Liver (tissue), 9 donors: ENCODE results near the gene FOXB2. TPM values are rescaled to one million over a fixed set of nuclear protein-coding genes. Genes with fewer than 3 reads are reported as not detected.

Source experiments
- DNase-seq: peaks from one replicate; pipeline ENCODE4 v3.0.0-alpha.2; 2017; ENCODE audit warnings: low spot score
- H3K27ac ChIP-seq, 2 donors: one replicate each; pipeline ENCODE4 v1.7.0; 2013; ENCODE audit warnings: inconsistent platforms in 2 of 2, low read length in 2 of 2, control low read depth in 1 of 2, low read depth in 1 of 2, mild to moderate bottlenecking in 1 of 2
- H3K27me3 ChIP-seq, 4 donors: one replicate each; pipeline versions ENCODE4 v1.6.1 to v1.7.0; 2013; ENCODE audit warnings: low read length in 3 of 4, inconsistent platforms in 1 of 4, mild to moderate bottlenecking in 1 of 4, moderate library complexity in 1 of 4; ENCODE audit not compliant: control insufficient read depth in 4 of 4, insufficient read depth in 4 of 4
- H3K36me3 ChIP-seq, 4 donors: one replicate each; pipeline versions ENCODE4 v1.6.1 to v1.7.0; 2013; ENCODE audit warnings: low read length in 3 of 4, mild to moderate bottlenecking in 3 of 4, low read depth in 1 of 4, moderate library complexity in 1 of 4; ENCODE audit not compliant: control insufficient read depth in 4 of 4, insufficient read depth in 3 of 4
- H3K4me1 ChIP-seq, 4 donors: one replicate each; pipeline versions ENCODE4 v1.6.1 to v1.7.0; 2013; ENCODE audit warnings: low read length in 3 of 4, mild to moderate bottlenecking in 3 of 4, moderate library complexity in 1 of 4; ENCODE audit not compliant: control insufficient read depth in 4 of 4, insufficient read depth in 4 of 4
- H3K4me3 ChIP-seq, 3 donors: one replicate each; pipeline versions ENCODE4 v1.6.1 to v1.7.0; 2013; ENCODE audit warnings: low read length in 3 of 3, control low read depth in 1 of 3, low read depth in 1 of 3, mild to moderate bottlenecking in 1 of 3
- H3K9ac ChIP-seq, 2 donors: one replicate each; pipeline ENCODE4 v1.7.0; 2013; ENCODE audit warnings: low read length in 2 of 2, mild to moderate bottlenecking in 2 of 2, moderate library complexity in 2 of 2, control low read depth in 1 of 2, low read depth in 1 of 2
- H3K9me3 ChIP-seq, 4 donors: one replicate each; pipeline versions ENCODE4 v1.6.1 to v1.7.0; 2013; ENCODE audit warnings: low read length in 3 of 4; ENCODE audit not compliant: control insufficient read depth in 4 of 4
- ATF3 ChIP-seq: IDR thresholded peaks from 2 replicates; pipeline ENCODE4 v1.6.1; 2016; ENCODE audit warnings: antibody characterized with exemption
- CTCF ChIP-seq: fragments of 150-350 bp; IDR thresholded peaks from 2 replicates; pipeline ENCODE4 v1.5.1; 2017; ENCODE audit warnings: improper control_type of control experiment, low read depth, low read length; ENCODE audit not compliant: missing input control
- EGR1 ChIP-seq, 2 donors: IDR thresholded peaks; 2 replicates each; pipeline ENCODE4 v1.6.1; 2016 to 2018; ENCODE audit warnings: antibody characterized with exemption in 2 of 2, low read depth in 2 of 2
- FOXA1 ChIP-seq: IDR thresholded peaks from 2 replicates; pipeline ENCODE4 v1.6.1; 2016; ENCODE audit warnings: antibody characterized with exemption
- FOXA2 ChIP-seq: IDR thresholded peaks from 2 replicates; pipeline ENCODE4 v1.6.1; 2016; ENCODE audit warnings: antibody characterized with exemption
- GABPA ChIP-seq, 2 donors: IDR thresholded peaks in 1 of 2; conservative IDR thresholded peaks in 1 of 2; 2 replicates each; pipeline ENCODE4 v1.6.1; 2016; ENCODE audit warnings: antibody characterized with exemption in 2 of 2, mild to moderate bottlenecking in 1 of 2, moderate library complexity in 1 of 2
- HNF4G ChIP-seq: IDR thresholded peaks from 2 replicates; pipeline ENCODE4 v1.6.1; 2016; ENCODE audit warnings: antibody characterized with exemption
- JUND ChIP-seq, 2 donors: IDR thresholded peaks; 2 replicates each; pipeline ENCODE4 v1.6.1; 2016; ENCODE audit warnings: antibody characterized with exemption in 2 of 2
- MAX ChIP-seq: IDR thresholded peaks from 2 replicates; pipeline ENCODE4 v1.6.1; 2016; ENCODE audit warnings: antibody characterized with exemption
- RAD21 ChIP-seq, 2 donors: IDR thresholded peaks; 2 replicates each; pipeline ENCODE4 v1.6.1; 2016; ENCODE audit warnings: antibody characterized with exemption in 2 of 2, mild to moderate bottlenecking in 2 of 2
- REST ChIP-seq: IDR thresholded peaks from 2 replicates; pipeline ENCODE4 v1.6.1; 2016; ENCODE audit warnings: antibody characterized with exemption, mild to moderate bottlenecking
- RXRA ChIP-seq, 2 donors: IDR thresholded peaks; 2 replicates each; pipeline ENCODE4 v1.6.1; 2017 to 2018; ENCODE audit warnings: antibody characterized with exemption in 2 of 2, mild to moderate bottlenecking in 1 of 2
- SP1 ChIP-seq: IDR thresholded peaks from 2 replicates; pipeline ENCODE4 v1.6.1; 2018; ENCODE audit warnings: antibody characterized with exemption, mild to moderate bottlenecking
- YY1 ChIP-seq: IDR thresholded peaks from 2 replicates; pipeline ENCODE4 v1.6.1; 2016; ENCODE audit warnings: antibody characterized with exemption, mild to moderate bottlenecking
- ZBTB33 ChIP-seq: IDR thresholded peaks from 2 replicates; pipeline ENCODE4 v1.6.1; 2016; ENCODE audit warnings: antibody characterized with exemption
- WGBS: extraction: QIAGEN DNeasy Blood & Tissue Kit; methylation state at CpG from one replicate; pipeline ENCODE4 v1.1.7; 2013; 5-methylcytosine and 5-hydroxymethylcytosine counted together
- polyA plus RNA-seq, 2 donors: library from polyadenylated mRNA; stranded (reverse) in 1 of 2; unstranded in 1 of 2; fragments of 200-250 nt in 1 of 2; fragments of >200 nt in 1 of 2; fragmentation: Nextera tagmentation in 1 of 2; extraction: Ambion mirVana in 1 of 2; gene quantifications; one replicate each; pipeline versions ENCODE4 v1.2.1 to v1.2.3, GENCODE V29; 2013 to 2015
- total RNA-seq, 2 donors: library from RNA; depleted of rRNA; stranded (reverse); fragments of >200 nt; gene quantifications; one replicate each; pipeline ENCODE4 v1.2.3, GENCODE V29; 2014
- donor health status: healthy.
- donor health status: healthy.
- donor health status: healthy.
- donor health status: healthy.
- donor health status: healthy.

FOXB2 gene
- total and polyA plus RNA-seq, 4 donors: not detected

- no peak overlapping the region for H3K4me3 ChIP-seq
- no peak overlapping the region for H3K9ac ChIP-seq
- H3K36me3 ChIP-seq: no peaks in the 10 kb centered on the region
- no peak for TF ChIP-seq RAD21 (IDR thresholded peaks at IDR 0.05)
- no peak for TF ChIP-seq FOXA2
- TF ChIP-seq GABPA (IDR thresholded peaks at IDR 0.05 in 1 of 2, conservative IDR thresholded peaks at IDR 0.05 in 1 of 2): no peak
- no peak for TF ChIP-seq JUND (IDR thresholded peaks at IDR 0.05)
- TF ChIP-seq SP1: no peak
- no peak for TF ChIP-seq ZBTB33
- 75% methylated on average over 1 of the region's 1 CpG for WGBS
- peaks cover 0 to 9% (median 2%) of the 10 kb centered on the region in 4 donors for H3K27me3 ChIP-seq
- no peak overlapping the region for H3K27ac ChIP-seq
- H3K9me3 ChIP-seq: no peaks in the 10 kb centered on the region
- no peaks in the 10 kb centered on the region for H3K4me1 ChIP-seq
- no peak for DNase-seq
Measured at GRCh38 chr9:76980566-76980965, 38.9 kb upstream of the FOXB2 start.

- no peaks in the 10 kb centered on the region for H3K36me3 ChIP-seq
- no peak overlapping the region for H3K27ac ChIP-seq
- no peak for TF ChIP-seq CTCF
- TF ChIP-seq EGR1 (IDR thresholded peaks at IDR 0.05; ENCODE audit: low read depth in 2 of 2): no peak
- no peak for TF ChIP-seq FOXA1
- no peak for TF ChIP-seq RXRA (IDR thresholded peaks at IDR 0.05)
- no peak for TF ChIP-seq FOXA2
- TF ChIP-seq ATF3: no peak
- no peak for TF ChIP-seq YY1
- no peak for TF ChIP-seq ZBTB33
- no peak for TF ChIP-seq REST
- TF ChIP-seq RAD21 (IDR thresholded peaks at IDR 0.05): no peak
- TF ChIP-seq MAX: no peak
- no peak for TF ChIP-seq HNF4G
- peaks cover 0 to 8% (median 0%) of the 10 kb centered on the region in 4 donors for H3K27me3 ChIP-seq
- H3K4me3 ChIP-seq: no peak overlapping the region
- no peak overlapping the region for H3K9ac ChIP-seq
- DNase-seq: no peak
- H3K9me3 ChIP-seq: no peaks in the 10 kb centered on the region
- no peaks in the 10 kb centered on the region for H3K4me1 ChIP-seq
- 75% methylated on average over 4 of the region's 4 CpGs for WGBS
Measured at GRCh38 chr9:76984486-76984885, 35.0 kb upstream of the FOXB2 start.
